Activated CD4-positive, alpha-beta memory T cell treated with anti-CD3 and anti-CD28 coated beads for 36 hours (primary cell): Measurements from ENCODE around the gene KSR1. TPM values are rescaled to one million over a fixed set of nuclear protein-coding genes. Genes with fewer than 3 reads are reported as not detected.
"Not testable (repeated sequence)": the region's sequence is repeated elsewhere in the genome, so short reads cannot be mapped to it uniquely, and the experiment has no call there.

Experiments
- CTCF ChIA-PET: fragments of 350-600 bp; sonication (Branson Sonifier 250); formaldehyde crosslinking; loops from one replicate; lab custom pipeline; 2021; ENCODE audit warnings: antibody characterized with exemption, inconsistent platforms; lab: Charles Lee
- POLR2A ChIA-PET: fragments of 350-600 bp; sonication (Branson Sonifier 250); formaldehyde crosslinking; loops from one replicate; lab custom pipeline; 2021; ENCODE audit warnings: antibody characterized with exemption; lab: Charles Lee
- DNase-seq: peaks from one replicate; pipeline ENCODE4 v3.0.0-alpha.2; 2020
- H3K27ac Mint-ChIP-seq: one replicate; pipeline ENCODE4 v1.8.0; 2021; ENCODE audit warnings: mixed read lengths
- H3K27me3 Mint-ChIP-seq: one replicate; pipeline ENCODE4 v1.8.0; 2021; ENCODE audit warnings: mixed read lengths
- H3K36me3 Mint-ChIP-seq: one replicate; pipeline ENCODE4 v1.8.0; 2021; ENCODE audit warnings: mixed read lengths
- H3K4me1 Mint-ChIP-seq: one replicate; pipeline ENCODE4 v1.8.0; 2021; ENCODE audit warnings: low read depth, mixed read lengths
- H3K4me3 Mint-ChIP-seq: one replicate; pipeline ENCODE4 v1.8.0; 2021; ENCODE audit warnings: mild to moderate bottlenecking, mixed read lengths
- H3K9me3 Mint-ChIP-seq: one replicate; pipeline ENCODE4 v1.8.0; 2021; ENCODE audit warnings: mixed read lengths
- intact Hi-C: fragments of 100-400 bp; cut with micrococcal nuclease; formaldehyde crosslinking; loops from one replicate; pipeline ENCODE4 v1.15.1; 2023
- total RNA-seq, 2 experiments: library from RNA; stranded (reverse); gene quantifications; one replicate each; pipeline ENCODE4 v1.2.3, GENCODE V29; 2021

The KSR1 gene
- total RNA-seq, 2 experiments from 2014 or later: 55.0 to 60.8 TPM

- intact Hi-C loops: no loop called here
- no peak for DNase-seq
- ChIA-PET POLR2A (no interaction called here), CTCF (interaction anchor here (1.4 kb wide), 1 partner anchor 15 kb away, joined by 4 read pairs; no protein-coding TSS in a partner anchor)
- no peak overlapping the region for H3K4me3 Mint-ChIP-seq
- no peaks in the 10 kb centered on the region for H3K9me3 Mint-ChIP-seq
- no peak overlapping the region for H3K27ac Mint-ChIP-seq
- H3K27me3 Mint-ChIP-seq: no peaks in the 10 kb centered on the region
- H3K4me1 Mint-ChIP-seq: no peaks in the 10 kb centered on the region
- H3K36me3 Mint-ChIP-seq: no peaks in the 10 kb centered on the region
Observed at GRCh38 chr17:27669850-27670249, 213.6 kb downstream of the KSR1 start.

GRCh38 chr17:27670791-27671590, 214.7 kb downstream of the KSR1 start:
- Mint-ChIP-seq H3K4me1 (no peaks in the 10 kb centered on the region), H3K27me3 (no peaks in the 10 kb centered on the region), H3K27ac (no peak overlapping the region), H3K36me3 (no peaks in the 10 kb centered on the region), H3K9me3 (no peaks in the 10 kb centered on the region), H3K4me3 (no peak overlapping the region)
- intact Hi-C loops: no loop called here
- ChIA-PET CTCF (interaction anchor here (0.6 kb wide), 1 partner anchor 54 kb away, joined by 4 read pairs; no protein-coding TSS in a partner anchor), POLR2A (no interaction called here)
- no peak for DNase-seq

- Mint-ChIP-seq H3K27me3 (no peaks in the 10 kb centered on the region), H3K9me3 (no peaks in the 10 kb centered on the region), H3K4me3 (no peak overlapping the region), H3K27ac (no peak overlapping the region), H3K36me3 (no peaks in the 10 kb centered on the region), H3K4me1 (no peaks in the 10 kb centered on the region)
- ChIA-PET CTCF (interaction anchor here (0.6 kb wide), 1 partner anchor 53 kb away, joined by 4 read pairs; no protein-coding TSS in a partner anchor), POLR2A (no interaction called here)
- no peak for DNase-seq
- intact Hi-C loops: no loop called here
Observed at GRCh38 chr17:27671591-27671910, 215.3 kb downstream of the KSR1 start.

- CTCF ChIA-PET, H3K27me3 Mint-ChIP-seq, H3K4me1 Mint-ChIP-seq, H3K4me3 Mint-ChIP-seq, POLR2A ChIA-PET, H3K36me3 Mint-ChIP-seq, H3K27ac Mint-ChIP-seq, intact Hi-C loops, DNase-seq, H3K9me3 Mint-ChIP-seq: not testable (repeated sequence)
Observed at GRCh38 chr17:27671977-27672480, 215.8 kb downstream of the KSR1 start.

GRCh38 chr17:27674335-27674734, 218.1 kb downstream of the KSR1 start:
- Mint-ChIP-seq H3K36me3 (no peaks in the 10 kb centered on the region), H3K4me3 (no peak overlapping the region), H3K27ac (no peak overlapping the region), H3K4me1 (no peaks in the 10 kb centered on the region), H3K27me3 (no peaks in the 10 kb centered on the region), H3K9me3 (no peaks in the 10 kb centered on the region)
- CTCF ChIA-PET: no interaction called here
- DNase-seq: no peak
- POLR2A ChIA-PET: no interaction called here
- intact Hi-C loops: no loop called here

Other genes with a start within 250 kb of the KSR1 start
- gene WSB1, start 162.3 kb upstream of the KSR1 start, total RNA-seq: 100 to 1,000 TPM; 135 to 147 TPM
- 10 to 100 TPM; 44.3 to 45.4 TPM for gene LGALS9, start 174.7 kb downstream of the KSR1 start, total RNA-seq